ENCODE measurements around the gene VMP1. TPM values are rescaled to one million over a fixed set of nuclear protein-coding genes. Genes with fewer than 3 reads are reported as not detected.
A peak's percentile ranks its signal among the peaks of the same experiment; 100 is the strongest.

Gene VMP1
- total and polyA plus RNA-seq, 4 donors: 92.5 to 249 (median 157) TPM

- no peak for ATAC-seq (ENCODE audit: insufficient read depth, low FRiP score)
- no peaks in the 10 kb centered on the region for H3K9me3 ChIP-seq (ENCODE audit: control insufficient read depth in 4 of 4, insufficient read depth in 3 of 4, low read length in 3 of 4)
- H3K36me3 ChIP-seq (ENCODE audit: control insufficient read depth in 4 of 4, insufficient read depth in 4 of 4, low read length in 4 of 4): peaks cover 16 to 61% (median 48%) of the 10 kb centered on the region in 4 donors
- peak in 2 of 3 donors; percentile 35 for DNase-seq
- H3K9ac ChIP-seq (ENCODE audit: insufficient read depth in 1 of 2, low read length in 2 of 2): no peak overlapping the region
- no peak overlapping the region for H3K27ac ChIP-seq (ENCODE audit: low read depth in 1 of 2, low read length in 1 of 2)
- H3K4me3 ChIP-seq: no peak overlapping the region
- 85 to 95% methylated on average over 7 of the region's 7 CpGs for WGBS, 2 donors
- H3K27me3 ChIP-seq (ENCODE audit: control insufficient read depth in 3 of 3, insufficient read depth in 3 of 3, low read length in 2 of 3): no peaks in the 10 kb centered on the region
- TF ChIP-seq CTCF (IDR thresholded peaks at IDR 0.05; ENCODE audit: control extremely low read depth, extremely low read depth): no peak
- no peaks in the 10 kb centered on the region for H3K4me1 ChIP-seq (ENCODE audit: control insufficient read depth in 5 of 5, insufficient read depth in 5 of 5, low read length in 5 of 5)
These were observed 30.7 kb upstream of the VMP1 start for GRCh38 chr17:59676716-59677115.

GRCh38 chr17:59678918-59679317 lies 28.5 kb upstream of the VMP1 start:
- Histone ChIP-seq H3K4me3 (no peak overlapping the region), H3K9ac (ENCODE audit: insufficient read depth in 1 of 2, low read length in 2 of 2) (no peak overlapping the region), H3K9me3 (ENCODE audit: control insufficient read depth in 4 of 4, insufficient read depth in 3 of 4, low read length in 3 of 4) (no peaks in the 10 kb centered on the region), H3K36me3 (ENCODE audit: control insufficient read depth in 4 of 4, insufficient read depth in 4 of 4, low read length in 4 of 4) (peaks cover 24 to 68% (median 57%) of the 10 kb centered on the region in 4 donors), H3K4me1 (ENCODE audit: control insufficient read depth in 5 of 5, insufficient read depth in 5 of 5, low read length in 5 of 5) (no peaks in the 10 kb centered on the region), H3K27ac (ENCODE audit: low read depth in 1 of 2, low read length in 1 of 2) (no peak overlapping the region), H3K27me3 (ENCODE audit: control insufficient read depth in 3 of 3, insufficient read depth in 3 of 3, low read length in 2 of 3) (no peaks in the 10 kb centered on the region)
- ATAC-seq (ENCODE audit: insufficient read depth, low FRiP score) (no peak), DNase-seq (no peak)
- no peak for TF ChIP-seq CTCF (IDR thresholded peaks at IDR 0.05; ENCODE audit: control extremely low read depth, extremely low read depth)
- WGBS, 2 donors: 46 to 70% methylated on average over 2 of the region's 2 CpGs

GRCh38 chr17:59680314-59680713 lies 27.1 kb upstream of the VMP1 start:
- H3K36me3 ChIP-seq (ENCODE audit: control insufficient read depth in 4 of 4, insufficient read depth in 4 of 4, low read length in 4 of 4): peaks cover 30 to 63% (median 54%) of the 10 kb centered on the region in 4 donors
- H3K27me3 ChIP-seq (ENCODE audit: control insufficient read depth in 3 of 3, insufficient read depth in 3 of 3, low read length in 2 of 3): no peaks in the 10 kb centered on the region
- H3K9ac ChIP-seq (ENCODE audit: insufficient read depth in 1 of 2, low read length in 2 of 2): no peak overlapping the region
- TF ChIP-seq CTCF (IDR thresholded peaks at IDR 0.05; ENCODE audit: control extremely low read depth, extremely low read depth): no peak
- no peaks in the 10 kb centered on the region for H3K9me3 ChIP-seq (ENCODE audit: control insufficient read depth in 4 of 4, insufficient read depth in 3 of 4, low read length in 3 of 4)
- H3K4me3 ChIP-seq: no peak overlapping the region
- H3K27ac ChIP-seq (ENCODE audit: low read depth in 1 of 2, low read length in 1 of 2): no peak overlapping the region
- WGBS, 2 donors: 86 to 93% methylated on average over 4 of the region's 4 CpGs
- no peak for ATAC-seq (ENCODE audit: insufficient read depth, low FRiP score)
- H3K4me1 ChIP-seq (ENCODE audit: control insufficient read depth in 5 of 5, insufficient read depth in 5 of 5, low read length in 5 of 5): no peaks in the 10 kb centered on the region
- no peak for DNase-seq

GRCh38 chr17:59683283-59683682 lies 24.2 kb upstream of the VMP1 start:
- Histone ChIP-seq H3K4me3 (no peak overlapping the region), H3K9ac (ENCODE audit: insufficient read depth in 1 of 2, low read length in 2 of 2) (no peak overlapping the region), H3K9me3 (ENCODE audit: control insufficient read depth in 4 of 4, insufficient read depth in 3 of 4, low read length in 3 of 4) (no peaks in the 10 kb centered on the region), H3K36me3 (ENCODE audit: control insufficient read depth in 4 of 4, insufficient read depth in 4 of 4, low read length in 4 of 4) (peaks cover 33 to 57% (median 51%) of the 10 kb centered on the region in 4 donors), H3K4me1 (ENCODE audit: control insufficient read depth in 5 of 5, insufficient read depth in 5 of 5, low read length in 5 of 5) (no peaks in the 10 kb centered on the region), H3K27ac (ENCODE audit: low read depth in 1 of 2, low read length in 1 of 2) (no peak overlapping the region), H3K27me3 (ENCODE audit: control insufficient read depth in 3 of 3, insufficient read depth in 3 of 3, low read length in 2 of 3) (no peaks in the 10 kb centered on the region)
- ATAC-seq (ENCODE audit: insufficient read depth, low FRiP score): no peak
- DNase-seq: no peak
- no peak for TF ChIP-seq CTCF (IDR thresholded peaks at IDR 0.05; ENCODE audit: control extremely low read depth, extremely low read depth)

Measured in lung (tissue), 12 donors.